A673 (cell line): Measurements from ENCODE around the gene NCKAP5. TPM values are rescaled to one million over a fixed set of nuclear protein-coding genes. Genes with fewer than 3 reads are reported as not detected.

ENCODE experiments used
- BruUV-seq: library from RNA; stranded (reverse); fragments of 400-500 nt; replicated peaks from 2 replicates; lab custom pipeline; 2021; lab: Mats Ljungman, UMichigan
- CTCF ChIA-PET: fragments of 300-600 bp; sonication (Branson Sonifier 250); formaldehyde crosslinking; loops from one replicate; lab custom pipeline; 2022; ENCODE audit warnings: antibody characterized with exemption; lab: Charles Lee
- POLR2A ChIA-PET: fragments of 300-600 bp; sonication (Branson Sonifier 250); formaldehyde crosslinking; loops from one replicate; lab custom pipeline; 2022; ENCODE audit warnings: antibody characterized with exemption; ENCODE audit not compliant: low non-redundant PET; lab: Charles Lee
- DNase-seq: peaks from one replicate; pipeline ENCODE4 v3.0.0-alpha.2; 2015; ENCODE audit warnings: low spot score
- H3K27ac ChIP-seq: fragments of 200-600 bp; sonication (generic); 2 replicates; pipeline ENCODE4 v1.5.1; 2016; ENCODE audit warnings: mixed run types, low read depth, mild to moderate bottlenecking, mixed read lengths, antibody characterized with exemption, low read length; ENCODE audit not compliant: poor library complexity, severe bottlenecking
- H3K27me3 ChIP-seq: fragments of 200-600 bp; sonication (generic); replicated peaks from 2 replicates; pipeline ENCODE4 v1.6.1; 2017; ENCODE audit warnings: mixed run types, low read depth, mild to moderate bottlenecking, mixed read lengths, antibody characterized with exemption, low read length; ENCODE audit not compliant: insufficient read depth, poor library complexity
- H3K36me3 ChIP-seq: fragments of 200-600 bp; sonication (generic); 2 replicates; pipeline ENCODE4 v1.6.1; 2016; ENCODE audit warnings: mixed run types, mild to moderate bottlenecking, mixed read lengths, antibody characterized with exemption, low read length; ENCODE audit not compliant: insufficient read depth, poor library complexity, severe bottlenecking
- H3K4me1 ChIP-seq: fragments of 200-600 bp; sonication (generic); 2 replicates; pipeline ENCODE4 v1.6.1; 2017; ENCODE audit warnings: mixed run types, mild to moderate bottlenecking, mixed read lengths, antibody characterized with exemption, low read length; ENCODE audit not compliant: insufficient read depth, poor library complexity, severe bottlenecking
- H3K4me3 ChIP-seq: fragments of 200-600 bp; sonication (generic); 2 replicates; pipeline ENCODE4 v1.5.1; 2016; ENCODE audit warnings: low read depth, mixed run types, mild to moderate bottlenecking, mixed read lengths, low read length; ENCODE audit not compliant: poor library complexity, severe bottlenecking
- H3K9me3 ChIP-seq: fragments of 200-600 bp; sonication (generic); 2 replicates; pipeline ENCODE4 v1.6.1; 2016; ENCODE audit warnings: mixed run types, low read depth, mild to moderate bottlenecking, mixed read lengths, antibody characterized with exemption, low read length; ENCODE audit not compliant: poor library complexity, severe bottlenecking
- CTCF ChIP-seq: fragments of 300-800, 200-600 bp; sonication (generic); conservative IDR thresholded peaks from 2 replicates; pipeline ENCODE4 v1.5.1; 2017; ENCODE audit warnings: low read depth, mild to moderate bottlenecking, antibody characterized with exemption, low read length, moderate library complexity, mixed read lengths
- EZH2 ChIP-seq: fragments of 200-600 bp; sonication (generic); IDR thresholded peaks from 2 replicates; pipeline ENCODE4 v1.6.1; 2017; ENCODE audit warnings: borderline replicate concordance, low read depth, mild to moderate bottlenecking, mixed read lengths, antibody characterized with exemption, low read length; ENCODE audit not compliant: poor library complexity, severe bottlenecking
- intact Hi-C: fragments of 100-400 bp; cut with micrococcal nuclease; formaldehyde crosslinking; loops from one replicate; pipeline ENCODE4 v1.10.0; 2022; ENCODE audit not compliant: unreplicated experiment
- total RNA-seq: library from RNA; stranded (reverse); gene quantifications from 2 replicates; pipeline ENCODE4 v1.2.3, GENCODE V29; 2021

NCKAP5 gene
- total RNA-seq, 1 experiment from 2014 or later: 26.6 TPM

DNA sequence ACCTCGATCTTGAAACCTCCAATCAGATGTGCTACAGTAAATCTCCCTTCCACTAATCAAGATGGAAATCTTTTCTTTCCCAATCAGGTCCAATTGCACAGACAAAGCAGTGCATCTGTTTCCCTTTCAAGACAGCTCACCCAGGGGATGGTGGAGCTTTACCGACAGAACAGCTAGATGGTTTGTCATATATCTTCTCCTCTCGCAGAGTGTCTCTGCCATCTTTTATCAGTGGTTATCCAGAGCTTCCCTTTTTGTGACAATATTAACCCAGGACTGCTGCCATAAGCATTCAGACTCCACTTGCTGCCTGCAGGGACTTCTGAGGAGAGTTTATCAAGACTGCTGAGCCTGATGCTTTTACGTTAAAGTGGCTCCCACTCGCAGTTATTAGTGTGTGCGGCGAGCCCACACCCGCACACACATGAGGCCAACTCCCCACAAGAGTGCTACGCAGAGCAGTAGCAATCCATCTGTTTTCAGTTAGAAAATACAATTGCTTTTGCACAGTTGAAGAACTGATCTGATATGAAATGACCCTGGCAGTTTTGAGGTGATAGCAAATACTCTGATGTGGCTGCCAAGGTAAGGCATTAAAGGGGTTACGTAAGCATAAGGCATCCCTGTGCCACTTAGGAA, 398.9 kb downstream of the NCKAP5 start:
- no peak overlapping the region for H3K4me3 ChIP-seq
- no peak for TF ChIP-seq EZH2
- TF ChIP-seq CTCF: no peak
- CTCF ChIA-PET: no interaction called here
- intact Hi-C loops: no loop called here
- H3K36me3 ChIP-seq: no peaks in the 10 kb centered on the region
- POLR2A ChIA-PET: no interaction called here
- no peaks in the 10 kb centered on the region for H3K9me3 ChIP-seq
- no peak overlapping the region for H3K27ac ChIP-seq
- DNase-seq: no peak
- H3K27me3 ChIP-seq: no peaks in the 10 kb centered on the region
- no TSS peak for BruUV-seq
- H3K4me1 ChIP-seq: peaks cover 53% of the 10 kb centered on the region

DNA sequence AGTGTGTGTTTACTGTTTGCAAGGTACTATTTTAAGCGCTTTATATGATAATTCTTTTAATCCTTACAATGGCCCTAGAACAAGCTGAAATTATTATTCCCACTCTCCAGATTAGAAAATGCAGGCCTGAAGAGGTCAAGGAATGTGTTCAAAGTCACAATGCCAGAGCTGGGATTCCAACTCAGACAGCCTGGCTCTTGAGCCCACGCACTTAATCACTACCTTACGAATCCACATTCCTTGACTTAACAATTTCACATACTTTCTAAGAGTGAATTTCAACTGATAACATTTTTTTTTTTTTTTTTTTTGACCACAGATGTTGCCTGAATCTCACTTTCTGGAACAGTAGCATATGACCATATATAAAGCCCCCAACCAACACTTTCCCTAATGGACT, 400.3 kb downstream of the NCKAP5 start:
- TF ChIP-seq CTCF (no peak), EZH2 (no peak)
- Histone ChIP-seq H3K27ac (no peak overlapping the region), H3K4me1 (peaks cover 50% of the 10 kb centered on the region), H3K4me3 (no peak overlapping the region), H3K36me3 (no peaks in the 10 kb centered on the region), H3K9me3 (no peaks in the 10 kb centered on the region), H3K27me3 (no peaks in the 10 kb centered on the region)
- BruUV-seq: no TSS peak
- DNase-seq: no peak
- ChIA-PET POLR2A (no interaction called here), CTCF (no interaction called here)
- intact Hi-C loops: no loop called here

DNA sequence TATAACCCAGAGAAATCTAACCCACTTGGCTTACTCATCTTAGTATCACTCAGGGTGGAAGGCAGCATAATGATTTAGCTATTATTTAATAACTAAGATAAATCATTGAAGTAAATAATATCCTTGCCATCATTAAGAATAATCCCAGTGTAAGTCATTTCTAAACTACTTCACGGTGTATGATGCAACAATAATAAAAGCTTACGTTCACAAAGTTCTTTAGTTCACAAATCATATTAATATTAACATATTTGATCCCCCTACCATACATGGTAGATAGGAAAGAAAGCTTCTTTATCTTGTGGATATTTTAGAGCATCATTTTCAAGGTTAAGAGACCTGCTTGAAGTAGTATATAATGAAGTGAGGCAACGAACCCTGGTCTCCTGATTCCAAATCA, 401.0 kb downstream of the NCKAP5 start:
- POLR2A ChIA-PET: no interaction called here
- TF ChIP-seq CTCF (no peak), EZH2 (no peak)
- H3K27me3 ChIP-seq: no peaks in the 10 kb centered on the region
- H3K36me3 ChIP-seq: no peaks in the 10 kb centered on the region
- H3K27ac ChIP-seq: no peak overlapping the region
- CTCF ChIA-PET: interaction anchor here (1.3 kb wide), 1 partner anchor 620 kb away, joined by 5 read pairs; no protein-coding TSS in a partner anchor
- H3K4me1 ChIP-seq: peaks cover 50% of the 10 kb centered on the region
- BruUV-seq: no TSS peak
- intact Hi-C loops: no loop called here
- H3K4me3 ChIP-seq: no peak overlapping the region
- DNase-seq: no peak
- H3K9me3 ChIP-seq: no peaks in the 10 kb centered on the region
